ENCODE measurements around the gene VPS36.

DNA sequence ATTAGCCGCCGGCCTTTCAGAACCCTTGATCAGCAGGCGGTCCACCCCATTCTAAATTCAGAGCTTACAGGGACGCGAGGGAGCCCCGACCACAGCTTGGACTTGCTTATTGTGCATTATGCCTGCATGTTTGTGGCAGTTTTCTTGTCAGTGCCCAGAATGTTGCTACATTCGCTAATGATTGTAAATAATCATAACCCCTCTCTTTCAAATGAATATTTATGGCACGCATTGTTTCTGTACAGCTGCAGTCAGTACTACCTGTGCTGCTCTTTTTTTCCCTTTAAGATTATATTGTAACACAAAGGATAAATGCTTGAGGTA is 321 bp upstream of the VPS36 start:
- TF ChIP-seq POLR2A (IDR thresholded peaks at IDR 0.05; ENCODE audit: low read length), result no peak
- TF ChIP-seq, protein P1, sequence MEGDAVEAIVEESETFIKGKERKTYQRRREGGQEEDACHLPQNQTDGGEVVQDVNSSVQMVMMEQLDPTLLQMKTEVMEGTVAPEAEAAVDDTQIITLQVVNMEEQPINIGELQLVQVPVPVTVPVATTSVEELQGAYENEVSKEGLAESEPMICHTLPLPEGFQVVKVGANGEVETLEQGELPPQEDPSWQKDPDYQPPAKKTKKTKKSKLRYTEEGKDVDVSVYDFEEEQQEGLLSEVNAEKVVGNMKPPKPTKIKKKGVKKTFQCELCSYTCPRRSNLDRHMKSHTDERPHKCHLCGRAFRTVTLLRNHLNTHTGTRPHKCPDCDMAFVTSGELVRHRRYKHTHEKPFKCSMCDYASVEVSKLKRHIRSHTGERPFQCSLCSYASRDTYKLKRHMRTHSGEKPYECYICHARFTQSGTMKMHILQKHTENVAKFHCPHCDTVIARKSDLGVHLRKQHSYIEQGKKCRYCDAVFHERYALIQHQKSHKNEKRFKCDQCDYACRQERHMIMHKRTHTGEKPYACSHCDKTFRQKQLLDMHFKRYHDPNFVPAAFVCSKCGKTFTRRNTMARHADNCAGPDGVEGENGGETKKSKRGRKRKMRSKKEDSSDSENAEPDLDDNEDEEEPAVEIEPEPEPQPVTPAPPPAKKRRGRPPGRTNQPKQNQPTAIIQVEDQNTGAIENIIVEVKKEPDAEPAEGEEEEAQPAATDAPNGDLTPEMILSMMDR (IDR thresholded peaks at IDR 0.05), result no peak; the same call in 2 of the 3 replicates
- no peak for TF ChIP-seq PBX3 (IDR thresholded peaks at IDR 0.05)
- peak; percentile 3 for TF ChIP-seq MAFK (IDR thresholded peaks at IDR 0.05; ENCODE audit: partially characterized antibody)
- TF ChIP-seq EP300 (IDR thresholded peaks at IDR 0.05), result no peak
- TF ChIP-seq RFX5 (IDR thresholded peaks at IDR 0.05), result no peak
- TF ChIP-seq, protein P2, sequence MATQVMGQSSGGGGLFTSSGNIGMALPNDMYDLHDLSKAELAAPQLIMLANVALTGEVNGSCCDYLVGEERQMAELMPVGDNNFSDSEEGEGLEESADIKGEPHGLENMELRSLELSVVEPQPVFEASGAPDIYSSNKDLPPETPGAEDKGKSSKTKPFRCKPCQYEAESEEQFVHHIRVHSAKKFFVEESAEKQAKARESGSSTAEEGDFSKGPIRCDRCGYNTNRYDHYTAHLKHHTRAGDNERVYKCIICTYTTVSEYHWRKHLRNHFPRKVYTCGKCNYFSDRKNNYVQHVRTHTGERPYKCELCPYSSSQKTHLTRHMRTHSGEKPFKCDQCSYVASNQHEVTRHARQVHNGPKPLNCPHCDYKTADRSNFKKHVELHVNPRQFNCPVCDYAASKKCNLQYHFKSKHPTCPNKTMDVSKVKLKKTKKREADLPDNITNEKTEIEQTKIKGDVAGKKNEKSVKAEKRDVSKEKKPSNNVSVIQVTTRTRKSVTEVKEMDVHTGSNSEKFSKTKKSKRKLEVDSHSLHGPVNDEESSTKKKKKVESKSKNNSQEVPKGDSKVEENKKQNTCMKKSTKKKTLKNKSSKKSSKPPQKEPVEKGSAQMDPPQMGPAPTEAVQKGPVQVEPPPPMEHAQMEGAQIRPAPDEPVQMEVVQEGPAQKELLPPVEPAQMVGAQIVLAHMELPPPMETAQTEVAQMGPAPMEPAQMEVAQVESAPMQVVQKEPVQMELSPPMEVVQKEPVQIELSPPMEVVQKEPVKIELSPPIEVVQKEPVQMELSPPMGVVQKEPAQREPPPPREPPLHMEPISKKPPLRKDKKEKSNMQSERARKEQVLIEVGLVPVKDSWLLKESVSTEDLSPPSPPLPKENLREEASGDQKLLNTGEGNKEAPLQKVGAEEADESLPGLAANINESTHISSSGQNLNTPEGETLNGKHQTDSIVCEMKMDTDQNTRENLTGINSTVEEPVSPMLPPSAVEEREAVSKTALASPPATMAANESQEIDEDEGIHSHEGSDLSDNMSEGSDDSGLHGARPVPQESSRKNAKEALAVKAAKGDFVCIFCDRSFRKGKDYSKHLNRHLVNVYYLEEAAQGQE (IDR thresholded peaks at IDR 0.05), result no peak
- TF ChIP-seq SMC3 (IDR thresholded peaks at IDR 0.05), result no peak
- TF ChIP-seq POLR2AphosphoS2 (conservative IDR thresholded peaks at IDR 0.05; ENCODE audit: low read length), result no peak
- TF ChIP-seq HES2 (IDR thresholded peaks at IDR 0.05), result no peak
- TF ChIP-seq, protein P3, sequence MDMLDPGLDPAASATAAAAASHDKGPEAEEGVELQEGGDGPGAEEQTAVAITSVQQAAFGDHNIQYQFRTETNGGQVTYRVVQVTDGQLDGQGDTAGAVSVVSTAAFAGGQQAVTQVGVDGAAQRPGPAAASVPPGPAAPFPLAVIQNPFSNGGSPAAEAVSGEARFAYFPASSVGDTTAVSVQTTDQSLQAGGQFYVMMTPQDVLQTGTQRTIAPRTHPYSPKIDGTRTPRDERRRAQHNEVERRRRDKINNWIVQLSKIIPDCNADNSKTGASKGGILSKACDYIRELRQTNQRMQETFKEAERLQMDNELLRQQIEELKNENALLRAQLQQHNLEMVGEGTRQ (IDR thresholded peaks at IDR 0.05), result no peak
- no peak for TF ChIP-seq RARB (CRISPR knock-in tag; IDR thresholded peaks at IDR 0.05)

All from A549 (cell line).